GM12801 (cell line): ENCODE results near the gene ABHD2.

Experiments
- TF ChIP-seq, protein P1 (sequence below): IDR thresholded peaks from one replicate; pipeline ENCODE4 v1.5.1; 2011; ENCODE audit warnings: control low read depth; ENCODE audit not compliant: insufficient read length; ENCODE audit errors: extremely low read depth

ABHD2 gene

DNA sequence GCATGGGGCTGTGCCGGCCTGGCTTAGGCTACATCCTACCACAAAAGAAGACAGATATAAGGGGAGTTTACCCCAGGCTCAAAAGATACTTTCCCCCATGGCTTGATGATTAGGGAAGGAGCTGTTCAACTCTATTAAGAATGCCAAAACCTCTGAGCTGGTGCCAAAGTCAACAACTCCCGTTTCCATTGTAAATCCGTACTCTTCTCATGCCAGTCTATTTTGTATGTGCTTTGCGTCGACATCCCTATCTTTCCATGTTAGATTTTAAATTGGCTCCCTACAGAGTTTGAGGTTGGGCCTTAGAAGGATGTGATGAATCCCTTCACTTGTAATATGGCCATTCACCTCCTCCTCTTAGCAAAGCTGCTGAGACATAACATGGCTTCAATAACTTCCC lies 86.2 kb downstream of the ABHD2 start:
- TF ChIP-seq, protein P1, sequence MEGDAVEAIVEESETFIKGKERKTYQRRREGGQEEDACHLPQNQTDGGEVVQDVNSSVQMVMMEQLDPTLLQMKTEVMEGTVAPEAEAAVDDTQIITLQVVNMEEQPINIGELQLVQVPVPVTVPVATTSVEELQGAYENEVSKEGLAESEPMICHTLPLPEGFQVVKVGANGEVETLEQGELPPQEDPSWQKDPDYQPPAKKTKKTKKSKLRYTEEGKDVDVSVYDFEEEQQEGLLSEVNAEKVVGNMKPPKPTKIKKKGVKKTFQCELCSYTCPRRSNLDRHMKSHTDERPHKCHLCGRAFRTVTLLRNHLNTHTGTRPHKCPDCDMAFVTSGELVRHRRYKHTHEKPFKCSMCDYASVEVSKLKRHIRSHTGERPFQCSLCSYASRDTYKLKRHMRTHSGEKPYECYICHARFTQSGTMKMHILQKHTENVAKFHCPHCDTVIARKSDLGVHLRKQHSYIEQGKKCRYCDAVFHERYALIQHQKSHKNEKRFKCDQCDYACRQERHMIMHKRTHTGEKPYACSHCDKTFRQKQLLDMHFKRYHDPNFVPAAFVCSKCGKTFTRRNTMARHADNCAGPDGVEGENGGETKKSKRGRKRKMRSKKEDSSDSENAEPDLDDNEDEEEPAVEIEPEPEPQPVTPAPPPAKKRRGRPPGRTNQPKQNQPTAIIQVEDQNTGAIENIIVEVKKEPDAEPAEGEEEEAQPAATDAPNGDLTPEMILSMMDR = no peak

DNA sequence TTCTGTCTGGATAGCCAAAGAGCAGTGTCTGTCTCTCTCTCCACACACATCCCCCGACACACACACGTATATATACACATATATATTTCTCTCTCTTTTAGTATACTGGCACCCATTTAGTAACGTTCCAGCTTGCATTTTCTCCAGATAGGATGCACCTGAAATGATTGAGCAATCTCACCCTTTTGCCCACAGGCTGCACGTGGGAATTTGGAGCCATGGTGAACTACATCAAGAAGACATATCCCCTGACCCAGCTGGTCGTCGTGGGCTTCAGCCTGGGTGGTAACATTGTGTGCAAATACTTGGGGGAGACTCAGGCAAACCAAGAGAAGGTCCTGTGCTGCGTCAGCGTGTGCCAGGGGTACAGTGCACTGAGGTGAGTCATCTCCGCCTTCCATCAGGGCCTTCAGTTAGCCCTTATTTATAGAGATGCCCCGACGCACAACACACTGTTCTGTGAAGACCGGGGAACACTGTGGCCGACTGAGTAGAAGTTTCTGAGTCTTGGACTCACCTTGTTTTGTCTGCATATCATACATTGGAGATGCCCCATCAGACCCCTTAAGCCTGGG lies 87.4 kb downstream of the ABHD2 start:
- TF ChIP-seq, protein P1 = no peak

DNA sequence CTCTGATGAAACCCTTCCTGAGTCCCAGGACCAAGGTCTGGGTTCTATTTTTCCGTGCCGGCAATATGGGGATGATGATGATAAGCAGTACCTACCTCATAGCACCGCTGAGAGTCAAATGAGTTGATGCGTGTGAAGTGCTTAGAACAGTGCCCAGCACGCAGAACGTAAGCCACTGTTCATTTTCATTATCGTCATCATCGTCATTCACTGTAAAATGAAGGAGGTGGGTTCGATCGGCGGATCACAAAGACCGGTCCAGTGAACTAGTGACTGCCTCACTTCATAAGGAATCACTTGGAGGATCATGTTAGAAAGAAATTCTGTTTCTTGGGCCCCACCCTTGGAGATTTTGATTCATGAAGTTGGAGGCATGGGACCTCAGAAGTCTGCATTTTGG lies 88.9 kb downstream of the ABHD2 start:
- TF ChIP-seq, protein P1 = no peak

DNA sequence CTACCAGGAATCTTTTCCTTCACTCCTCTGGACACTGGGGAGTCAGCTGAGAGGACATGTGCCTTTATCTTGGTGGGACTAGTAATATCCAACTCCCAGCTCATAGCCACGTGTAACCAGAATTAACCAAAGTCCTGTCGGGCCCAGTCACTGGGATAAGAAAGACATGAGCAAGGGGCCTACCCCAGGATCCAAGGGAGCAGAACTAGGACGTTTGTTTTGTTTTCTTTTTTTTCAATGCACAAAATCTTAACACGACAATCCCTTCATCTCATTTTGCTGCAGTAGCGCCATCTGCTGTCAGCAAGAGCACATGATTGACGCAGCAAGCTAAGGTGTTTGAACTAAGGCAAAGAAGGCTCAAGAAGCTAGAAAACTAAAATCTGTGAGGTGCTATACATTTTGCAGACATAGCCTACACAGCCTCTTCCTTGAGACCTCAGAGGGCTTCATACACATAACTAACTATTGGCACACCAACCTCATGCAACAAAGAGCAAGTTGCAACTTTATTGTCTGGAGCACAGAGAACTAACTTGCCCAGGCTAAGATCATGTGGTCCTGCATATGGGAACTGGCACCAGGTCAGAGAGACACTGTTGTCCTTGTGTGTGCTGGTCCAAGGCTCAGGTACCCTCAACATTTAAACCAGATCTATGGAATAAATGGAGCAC lies 89.5 kb downstream of the ABHD2 start:
- TF ChIP-seq, protein P1 = no peak

DNA sequence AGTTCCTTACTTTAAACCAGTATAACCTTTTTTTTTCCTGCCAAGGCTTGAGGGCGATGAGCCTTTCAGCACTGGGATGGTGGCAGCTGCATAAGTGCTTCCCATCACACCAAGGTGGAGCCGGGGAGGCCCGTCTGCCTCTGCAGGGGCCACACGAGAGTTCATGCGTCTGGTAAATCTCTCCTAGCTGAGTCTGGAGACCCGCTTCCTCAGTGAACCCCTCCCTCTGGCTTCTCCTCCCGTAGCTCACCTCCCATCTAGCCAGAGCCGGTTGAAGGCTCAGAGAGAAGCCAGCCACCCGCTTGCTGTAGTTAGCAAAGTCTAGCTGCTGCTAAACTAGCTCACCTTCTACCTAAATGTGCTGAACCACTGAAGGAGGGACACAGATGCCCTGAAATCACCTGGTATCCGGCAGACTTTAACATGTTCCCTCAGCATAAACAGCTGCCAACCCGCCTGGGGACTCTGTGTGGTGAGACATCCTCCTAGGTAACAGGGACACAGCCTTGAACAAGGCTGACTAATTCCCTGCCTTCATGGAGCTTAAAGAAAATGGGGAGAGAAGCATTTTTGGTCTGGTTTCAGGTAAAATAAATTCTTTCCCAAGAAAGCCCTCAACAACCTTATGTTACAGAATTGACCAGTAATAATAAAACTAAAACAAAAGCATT lies 90.2 kb downstream of the ABHD2 start:
- TF ChIP-seq, protein P1 = no peak

DNA sequence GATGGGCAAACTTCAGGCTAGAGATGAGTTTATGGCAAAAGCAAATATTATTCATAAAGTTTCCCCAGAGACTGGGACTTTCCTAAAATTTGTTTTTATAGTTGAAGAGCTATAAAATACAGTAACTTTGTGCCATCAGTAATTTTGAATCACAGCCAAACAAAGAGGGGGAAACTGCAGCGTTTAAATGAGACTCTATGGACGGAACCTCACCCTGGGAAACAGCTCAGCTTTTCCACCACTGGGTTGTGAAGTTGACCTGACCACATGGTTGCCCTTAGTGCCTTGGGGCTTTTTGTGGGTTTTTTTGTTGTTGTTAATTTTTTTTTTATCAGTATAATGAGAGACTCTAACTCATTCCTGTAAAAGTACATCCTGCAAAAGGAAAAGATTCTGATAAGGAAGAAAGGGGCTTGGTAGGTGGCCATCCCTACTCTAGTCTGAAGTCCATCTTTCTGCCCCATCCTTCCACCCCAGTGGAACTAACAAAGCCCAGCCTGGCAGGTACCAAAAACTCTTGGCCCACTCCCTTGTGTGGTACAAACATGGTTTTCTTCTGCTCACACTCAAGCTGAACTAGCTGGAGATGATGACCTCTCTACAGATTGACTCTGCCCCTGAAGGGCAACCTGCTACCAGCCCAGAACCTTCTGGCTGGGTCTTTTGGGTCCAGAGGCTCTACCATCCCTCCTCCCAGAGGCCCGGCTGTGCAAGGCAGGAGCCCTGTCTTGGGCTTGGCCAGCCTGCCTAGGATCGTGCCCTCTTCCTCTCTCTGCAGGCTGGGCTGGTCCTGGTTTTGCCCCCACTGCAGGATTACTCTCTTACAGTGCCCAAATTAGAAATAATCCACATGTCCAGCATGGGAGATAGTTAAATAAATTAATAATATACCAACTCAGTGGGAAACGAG lies 92.0 kb downstream of the ABHD2 start:
- TF ChIP-seq, protein P1 = no peak

DNA sequence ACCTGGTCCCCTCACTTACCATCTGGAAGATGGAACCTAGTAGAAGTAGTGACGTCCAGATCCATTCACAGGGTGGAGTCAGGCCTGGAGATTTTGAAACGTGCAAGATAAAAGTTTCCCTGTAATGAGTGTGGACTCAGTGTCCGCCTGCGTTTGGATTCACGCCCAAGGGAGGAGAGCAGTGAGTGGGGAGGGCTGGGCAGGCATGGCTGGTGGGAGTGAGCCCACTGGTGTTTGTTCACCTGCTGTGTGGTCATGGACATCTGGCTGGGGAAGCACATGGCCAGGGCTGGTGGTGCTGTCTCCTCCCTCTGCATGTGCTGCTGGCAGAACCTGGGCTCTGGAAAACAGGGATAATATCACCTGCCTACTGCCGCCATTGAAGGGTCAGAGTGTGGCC lies 96.1 kb downstream of the ABHD2 start:
- TF ChIP-seq, protein P1 = no peak
